Panc1 (cell line): ENCODE measurements around the gene IGFL1. TPM values are rescaled to one million over a fixed set of nuclear protein-coding genes. Genes with fewer than 3 reads are reported as not detected.

Experiments used
- ATAC-seq: fragments of 200-7000 bp; cut with Tn5 transposase; 2 replicates; pipeline ENCODE4 v1.9.1; 2020; ENCODE audit warnings: mild to moderate bottlenecking, moderate library complexity
- BruUV-seq: library from RNA; stranded (reverse); fragments of 400-500 nt; replicated peaks from 2 replicates; lab custom pipeline; 2021; lab: Mats Ljungman, UMichigan
- CTCF ChIA-PET: fragments of 300-600 bp; sonication (Branson Sonifier 250); formaldehyde crosslinking; loops from one replicate; lab custom pipeline; 2022; ENCODE audit warnings: antibody characterized with exemption; lab: Charles Lee
- POLR2A ChIA-PET: fragments of 300-600 bp; sonication (Branson Sonifier 250); formaldehyde crosslinking; loops from one replicate; lab custom pipeline; 2022; ENCODE audit warnings: antibody characterized with exemption; lab: Charles Lee
- DNase-seq: peaks from one replicate; pipeline ENCODE4 v3.0.0-alpha.2; 2010; ENCODE audit warnings: low read depth, low spot score
- H3K27ac ChIP-seq: 2 replicates; pipeline ENCODE4 v1.5.1; 2011; ENCODE audit warnings: mild to moderate bottlenecking, low read length, inconsistent platforms
- H3K27me3 ChIP-seq: fragments of 200-500 bp; sonication (Bioruptor generic); 2 replicates; pipeline ENCODE4 v1.6.0; 2014; ENCODE audit warnings: low read length, inconsistent platforms; ENCODE audit not compliant: control insufficient read depth, insufficient read depth
- H3K36me3 ChIP-seq: fragments of 200-500 bp; sonication (Bioruptor generic); 2 replicates; pipeline ENCODE4 v1.5.1; 2014; ENCODE audit warnings: inconsistent platforms, mild to moderate bottlenecking, low read length, moderate library complexity; ENCODE audit not compliant: control insufficient read depth, insufficient read depth
- H3K4me1 ChIP-seq: 2 replicates; pipeline ENCODE4 v1.5.1; 2011; ENCODE audit warnings: inconsistent platforms, mild to moderate bottlenecking, low read length, moderate library complexity; ENCODE audit not compliant: control insufficient read depth, insufficient read depth
- H3K4me3 ChIP-seq, 2 experiments: 2 replicates each; pipeline ENCODE4 v1.5.1; 2011 to 2012; ENCODE audit warnings: low read depth in 2 of 2, low read length in 2 of 2, mild to moderate bottlenecking in 2 of 2, inconsistent platforms in 1 of 2, moderate library complexity in 1 of 2
- H3K9me3 ChIP-seq: fragments of 200-500 bp; sonication (Bioruptor generic); 2 replicates; pipeline ENCODE4 v1.5.1; 2014; ENCODE audit warnings: low read depth, mild to moderate bottlenecking, inconsistent platforms, low read length, moderate library complexity; ENCODE audit not compliant: control insufficient read depth, insufficient read depth
- POLR2AphosphoS5 ChIP-seq: IDR thresholded peaks from 2 replicates; pipeline ENCODE4 v1.6.1; 2012; ENCODE audit warnings: mild to moderate bottlenecking, low read depth, low read length, moderate library complexity
- SIN3A ChIP-seq: IDR thresholded peaks from 2 replicates; pipeline ENCODE4 v1.6.1; 2012; ENCODE audit warnings: low read depth, mild to moderate bottlenecking, low read length, moderate library complexity, borderline replicate concordance; ENCODE audit not compliant: insufficient read depth
- TCF7L2 ChIP-seq: IDR thresholded peaks from 2 replicates; pipeline ENCODE4 v1.6.1; 2011; ENCODE audit warnings: mild to moderate bottlenecking, low read depth, low read length, inconsistent platforms
- in situ Hi-C: cut with HindIII; loops from 2 replicates; pipeline ENCODE4 v1.10.0; 2016; ENCODE audit warnings: low sequenced_read_pairs, low pct_unique_long_range_greater_than_20kb
- intact Hi-C: fragments of 100-400 bp; cut with micrococcal nuclease; formaldehyde crosslinking; loops from one replicate; pipeline ENCODE4 v1.10.0; 2022; ENCODE audit not compliant: unreplicated experiment
- total RNA-seq: library from RNA; stranded (reverse); gene quantifications from one replicate; pipeline ENCODE4 v1.2.1, GENCODE V29; 2021; ENCODE audit not compliant: unreplicated experiment
- TF ChIP-seq, protein P1 (sequence below): fragments of 450-650 bp; IDR thresholded peaks from 2 replicates; pipeline ENCODE4 v1.5.1; 2017; ENCODE audit warnings: mild to moderate bottlenecking
- TF ChIP-seq, protein P2 (sequence below), 2 experiments: IDR thresholded peaks; 2 replicates each; pipeline ENCODE4 v1.6.1; 2011 to 2012; ENCODE audit warnings: low read depth in 2 of 2, control low read depth in 1 of 2, low read length in 1 of 2, mild to moderate bottlenecking in 1 of 2, moderate library complexity in 1 of 2; ENCODE audit not compliant: insufficient read depth in 1 of 2

Gene IGFL1
- total RNA-seq, 1 experiment from 2014 or later = not detected

DNA sequence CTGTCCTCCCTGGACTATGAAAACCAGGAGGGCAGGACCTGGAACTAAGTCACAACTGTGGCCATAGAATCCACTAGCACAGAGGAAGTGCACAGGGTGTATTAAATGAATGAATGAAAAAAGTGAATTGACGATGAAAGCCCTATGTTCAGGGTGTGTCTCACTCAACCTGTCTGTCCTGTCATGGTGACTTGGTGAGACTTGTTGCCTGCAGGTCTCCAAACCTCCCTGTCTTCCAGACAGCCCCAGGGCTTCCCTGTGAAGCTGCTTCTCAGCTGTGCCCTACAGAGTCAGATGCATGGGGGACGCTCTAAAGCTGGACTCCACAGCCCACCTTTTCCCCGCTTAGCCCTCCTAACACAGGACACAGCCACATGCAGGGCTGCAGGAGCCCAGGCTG is 4.8 kb upstream of the IGFL1 start:
- no peaks in the 10 kb centered on the region for H3K4me1 ChIP-seq
- POLR2A ChIA-PET = no interaction called here
- in situ Hi-C loops = no loop called here

DNA sequence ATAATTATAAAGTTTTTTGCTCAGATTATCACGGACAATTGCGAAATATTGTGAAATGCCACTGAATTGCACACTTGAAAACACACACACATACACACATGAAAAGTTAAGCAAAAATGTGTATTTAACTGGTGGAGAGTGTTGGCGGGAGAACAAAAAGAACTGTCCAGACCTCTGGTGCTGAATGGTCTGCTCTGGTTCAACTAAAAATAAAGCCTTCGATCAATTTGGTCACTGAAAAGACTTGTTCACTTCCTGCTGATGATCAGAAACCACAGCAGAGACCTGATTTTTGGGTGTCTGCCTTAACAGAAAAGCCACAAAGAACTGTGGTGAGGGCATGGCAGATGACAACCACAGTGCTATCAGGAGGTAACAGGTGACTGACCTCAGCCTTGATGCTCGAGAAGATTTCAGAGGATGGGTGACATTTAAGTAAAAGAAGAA is 4.0 kb upstream of the IGFL1 start:
- Histone ChIP-seq H3K4me3 (no peak overlapping the region), H3K4me1 (no peaks in the 10 kb centered on the region), H3K27ac (no peak overlapping the region), H3K27me3 (no peaks in the 10 kb centered on the region; the same call in 1 of the 2 replicates), H3K36me3 (no peaks in the 10 kb centered on the region), H3K9me3 (no peaks in the 10 kb centered on the region)
- no TSS peak for BruUV-seq
- no peak for ATAC-seq
- TF ChIP-seq, protein P1, sequence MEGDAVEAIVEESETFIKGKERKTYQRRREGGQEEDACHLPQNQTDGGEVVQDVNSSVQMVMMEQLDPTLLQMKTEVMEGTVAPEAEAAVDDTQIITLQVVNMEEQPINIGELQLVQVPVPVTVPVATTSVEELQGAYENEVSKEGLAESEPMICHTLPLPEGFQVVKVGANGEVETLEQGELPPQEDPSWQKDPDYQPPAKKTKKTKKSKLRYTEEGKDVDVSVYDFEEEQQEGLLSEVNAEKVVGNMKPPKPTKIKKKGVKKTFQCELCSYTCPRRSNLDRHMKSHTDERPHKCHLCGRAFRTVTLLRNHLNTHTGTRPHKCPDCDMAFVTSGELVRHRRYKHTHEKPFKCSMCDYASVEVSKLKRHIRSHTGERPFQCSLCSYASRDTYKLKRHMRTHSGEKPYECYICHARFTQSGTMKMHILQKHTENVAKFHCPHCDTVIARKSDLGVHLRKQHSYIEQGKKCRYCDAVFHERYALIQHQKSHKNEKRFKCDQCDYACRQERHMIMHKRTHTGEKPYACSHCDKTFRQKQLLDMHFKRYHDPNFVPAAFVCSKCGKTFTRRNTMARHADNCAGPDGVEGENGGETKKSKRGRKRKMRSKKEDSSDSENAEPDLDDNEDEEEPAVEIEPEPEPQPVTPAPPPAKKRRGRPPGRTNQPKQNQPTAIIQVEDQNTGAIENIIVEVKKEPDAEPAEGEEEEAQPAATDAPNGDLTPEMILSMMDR = no peak
- TF ChIP-seq TCF7L2 (no peak), SIN3A (no peak)
- TF ChIP-seq, protein P2, sequence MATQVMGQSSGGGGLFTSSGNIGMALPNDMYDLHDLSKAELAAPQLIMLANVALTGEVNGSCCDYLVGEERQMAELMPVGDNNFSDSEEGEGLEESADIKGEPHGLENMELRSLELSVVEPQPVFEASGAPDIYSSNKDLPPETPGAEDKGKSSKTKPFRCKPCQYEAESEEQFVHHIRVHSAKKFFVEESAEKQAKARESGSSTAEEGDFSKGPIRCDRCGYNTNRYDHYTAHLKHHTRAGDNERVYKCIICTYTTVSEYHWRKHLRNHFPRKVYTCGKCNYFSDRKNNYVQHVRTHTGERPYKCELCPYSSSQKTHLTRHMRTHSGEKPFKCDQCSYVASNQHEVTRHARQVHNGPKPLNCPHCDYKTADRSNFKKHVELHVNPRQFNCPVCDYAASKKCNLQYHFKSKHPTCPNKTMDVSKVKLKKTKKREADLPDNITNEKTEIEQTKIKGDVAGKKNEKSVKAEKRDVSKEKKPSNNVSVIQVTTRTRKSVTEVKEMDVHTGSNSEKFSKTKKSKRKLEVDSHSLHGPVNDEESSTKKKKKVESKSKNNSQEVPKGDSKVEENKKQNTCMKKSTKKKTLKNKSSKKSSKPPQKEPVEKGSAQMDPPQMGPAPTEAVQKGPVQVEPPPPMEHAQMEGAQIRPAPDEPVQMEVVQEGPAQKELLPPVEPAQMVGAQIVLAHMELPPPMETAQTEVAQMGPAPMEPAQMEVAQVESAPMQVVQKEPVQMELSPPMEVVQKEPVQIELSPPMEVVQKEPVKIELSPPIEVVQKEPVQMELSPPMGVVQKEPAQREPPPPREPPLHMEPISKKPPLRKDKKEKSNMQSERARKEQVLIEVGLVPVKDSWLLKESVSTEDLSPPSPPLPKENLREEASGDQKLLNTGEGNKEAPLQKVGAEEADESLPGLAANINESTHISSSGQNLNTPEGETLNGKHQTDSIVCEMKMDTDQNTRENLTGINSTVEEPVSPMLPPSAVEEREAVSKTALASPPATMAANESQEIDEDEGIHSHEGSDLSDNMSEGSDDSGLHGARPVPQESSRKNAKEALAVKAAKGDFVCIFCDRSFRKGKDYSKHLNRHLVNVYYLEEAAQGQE (IDR thresholded peaks at IDR 0.05; ENCODE audit: insufficient read depth in 1 of 2, low read depth in 2 of 2, low read length in 1 of 2) = peak in 1 of 2 experiments; percentile 79; a peak in 2 of 4 replicates
- ChIA-PET CTCF (no interaction called here), POLR2A (no interaction called here)
- intact Hi-C loops (no loop called here), in situ Hi-C loops (no loop called here)
- no peak for DNase-seq

More for the DNA sequence above, 4.8 kb upstream of the IGFL1 start:
- no TSS peak for BruUV-seq
- ATAC-seq (no peak), DNase-seq (no peak)
- intact Hi-C loops = no loop called here
- Histone ChIP-seq H3K4me3 (no peak overlapping the region), H3K36me3 (no peaks in the 10 kb centered on the region), H3K9me3 (no peaks in the 10 kb centered on the region), H3K27me3 (no peaks in the 10 kb centered on the region; the same call in 1 of the 2 replicates), H3K27ac (no peak overlapping the region)
- CTCF ChIA-PET = interaction anchor here (0.7 kb wide), 1 partner anchor 340 kb away, joined by 3 read pairs; no protein-coding TSS in a partner anchor
- TF ChIP-seq, protein P1 = no peak
- no peak for TF ChIP-seq TCF7L2
- TF ChIP-seq POLR2AphosphoS5 = no peak
- no peak for TF ChIP-seq SIN3A
- TF ChIP-seq, protein P2 (IDR thresholded peaks at IDR 0.05; ENCODE audit: insufficient read depth in 1 of 2, low read depth in 2 of 2, low read length in 1 of 2) = no peak
